Measurements from ENCODE around the gene CNOT10.
"Not testable (repeated sequence)": the region's sequence is repeated elsewhere in the genome, so short reads cannot be mapped to it uniquely, and the experiment has no call there.

CNOT10 gene

GRCh38 chr3:32664630-32665075 is 20.3 kb upstream of the CNOT10 start:
- H3K4me1 ChIP-seq (ENCODE audit: control insufficient read depth, insufficient read depth, low read length); H3K36me3 ChIP-seq (ENCODE audit: control insufficient read depth, insufficient read depth, low read length); H3K9ac ChIP-seq (ENCODE audit: low read length); H3K9me3 ChIP-seq (ENCODE audit: control insufficient read depth, low read length); H3K4me3 ChIP-seq (ENCODE audit: low read length); H3K27me3 ChIP-seq (ENCODE audit: control insufficient read depth, insufficient read depth, low read length): not testable (repeated sequence)

- H3K27me3 ChIP-seq (ENCODE audit: control insufficient read depth, insufficient read depth, low read length) = peaks cover 3% of the 10 kb centered on the region
- no peaks in the 10 kb centered on the region for H3K9me3 ChIP-seq (ENCODE audit: control insufficient read depth, low read length)
- H3K4me1 ChIP-seq (ENCODE audit: control insufficient read depth, insufficient read depth, low read length) = no peaks in the 10 kb centered on the region
- H3K9ac ChIP-seq (ENCODE audit: low read length) = no peak overlapping the region
- no peak overlapping the region for H3K4me3 ChIP-seq (ENCODE audit: low read length)
- H3K36me3 ChIP-seq (ENCODE audit: control insufficient read depth, insufficient read depth, low read length) = no peaks in the 10 kb centered on the region
These were observed 17.9 kb upstream of the CNOT10 start for GRCh38 chr3:32667072-32667582.

- H3K27me3 ChIP-seq (ENCODE audit: control insufficient read depth, insufficient read depth, low read length); H3K4me1 ChIP-seq (ENCODE audit: control insufficient read depth, insufficient read depth, low read length); H3K4me3 ChIP-seq (ENCODE audit: low read length): not testable (repeated sequence)
These were observed 15.8 kb upstream of the CNOT10 start for GRCh38 chr3:32669226-32669625.

GRCh38 chr3:32673730-32674129 is 11.3 kb upstream of the CNOT10 start:
- H3K36me3 ChIP-seq (ENCODE audit: control insufficient read depth, insufficient read depth, low read length); H3K27me3 ChIP-seq (ENCODE audit: control insufficient read depth, insufficient read depth, low read length); H3K9ac ChIP-seq (ENCODE audit: low read length); H3K9me3 ChIP-seq (ENCODE audit: control insufficient read depth, low read length); H3K4me3 ChIP-seq (ENCODE audit: low read length); H3K4me1 ChIP-seq (ENCODE audit: control insufficient read depth, insufficient read depth, low read length): not testable (repeated sequence)

More at GRCh38 chr3:32669226-32669625, 15.8 kb upstream of the CNOT10 start:
- not testable (repeated sequence) for H3K9ac ChIP-seq (ENCODE audit: low read length); H3K9me3 ChIP-seq (ENCODE audit: control insufficient read depth, low read length); H3K36me3 ChIP-seq (ENCODE audit: control insufficient read depth, insufficient read depth, low read length)

- H3K4me1 ChIP-seq (ENCODE audit: control insufficient read depth, insufficient read depth, low read length) = no peaks in the 10 kb centered on the region
These were observed 9.8 kb upstream of the CNOT10 start for GRCh38 chr3:32675164-32675563.

GRCh38 chr3:32675650-32676049 is 9.3 kb upstream of the CNOT10 start:
- Histone ChIP-seq H3K9me3 (ENCODE audit: control insufficient read depth, low read length) (no peaks in the 10 kb centered on the region), H3K4me3 (ENCODE audit: low read length) (no peak overlapping the region), H3K9ac (ENCODE audit: low read length) (no peak overlapping the region), H3K36me3 (ENCODE audit: control insufficient read depth, insufficient read depth, low read length) (no peaks in the 10 kb centered on the region), H3K4me1 (ENCODE audit: control insufficient read depth, insufficient read depth, low read length) (no peaks in the 10 kb centered on the region), H3K27me3 (ENCODE audit: control insufficient read depth, insufficient read depth, low read length) (no peaks in the 10 kb centered on the region)

More at GRCh38 chr3:32675164-32675563, 9.8 kb upstream of the CNOT10 start:
- Histone ChIP-seq H3K9me3 (ENCODE audit: control insufficient read depth, low read length) (no peaks in the 10 kb centered on the region), H3K4me3 (ENCODE audit: low read length) (no peak overlapping the region), H3K9ac (ENCODE audit: low read length) (no peak overlapping the region), H3K27me3 (ENCODE audit: control insufficient read depth, insufficient read depth, low read length) (no peaks in the 10 kb centered on the region), H3K36me3 (ENCODE audit: control insufficient read depth, insufficient read depth, low read length) (no peaks in the 10 kb centered on the region)

GRCh38 chr3:32681811-32682210 is 3.2 kb upstream of the CNOT10 start:
- Histone ChIP-seq H3K4me1 (ENCODE audit: control insufficient read depth, insufficient read depth, low read length) (peaks cover 18% of the 10 kb centered on the region), H3K9me3 (ENCODE audit: control insufficient read depth, low read length) (no peaks in the 10 kb centered on the region), H3K9ac (ENCODE audit: low read length) (no peak overlapping the region), H3K36me3 (ENCODE audit: control insufficient read depth, insufficient read depth, low read length) (no peaks in the 10 kb centered on the region), H3K4me3 (ENCODE audit: low read length) (no peak overlapping the region), H3K27me3 (ENCODE audit: control insufficient read depth, insufficient read depth, low read length) (no peaks in the 10 kb centered on the region)

- Histone ChIP-seq H3K4me1 (ENCODE audit: control insufficient read depth, insufficient read depth, low read length) (peaks cover 20% of the 10 kb centered on the region), H3K9me3 (ENCODE audit: control insufficient read depth, low read length) (no peaks in the 10 kb centered on the region), H3K27me3 (ENCODE audit: control insufficient read depth, insufficient read depth, low read length) (no peaks in the 10 kb centered on the region), H3K36me3 (ENCODE audit: control insufficient read depth, insufficient read depth, low read length) (no peaks in the 10 kb centered on the region), H3K9ac (ENCODE audit: low read length) (peak overlapping the region; percentile 55), H3K4me3 (ENCODE audit: low read length) (peak overlapping the region; percentile 75)
These were observed 774 bp upstream of the CNOT10 start for GRCh38 chr3:32684029-32684799.

- peak overlapping the region; percentile 75 for H3K4me3 ChIP-seq (ENCODE audit: low read length)
- no peaks in the 10 kb centered on the region for H3K36me3 ChIP-seq (ENCODE audit: control insufficient read depth, insufficient read depth, low read length)
- H3K4me1 ChIP-seq (ENCODE audit: control insufficient read depth, insufficient read depth, low read length) = peaks cover 20% of the 10 kb centered on the region
- H3K27me3 ChIP-seq (ENCODE audit: control insufficient read depth, insufficient read depth, low read length) = no peaks in the 10 kb centered on the region
- H3K9me3 ChIP-seq (ENCODE audit: control insufficient read depth, low read length) = no peaks in the 10 kb centered on the region
- peak overlapping the region; percentile 78 for H3K9ac ChIP-seq (ENCODE audit: low read length)
These were observed 676 bp downstream of the CNOT10 start for GRCh38 chr3:32685543-32686185.

- Histone ChIP-seq H3K4me1 (ENCODE audit: control insufficient read depth, insufficient read depth, low read length) (peaks cover 20% of the 10 kb centered on the region), H3K27me3 (ENCODE audit: control insufficient read depth, insufficient read depth, low read length) (no peaks in the 10 kb centered on the region), H3K36me3 (ENCODE audit: control insufficient read depth, insufficient read depth, low read length) (no peaks in the 10 kb centered on the region), H3K9ac (ENCODE audit: low read length) (peak overlapping the region; percentile 22), H3K4me3 (ENCODE audit: low read length) (peak overlapping the region; percentile 14), H3K9me3 (ENCODE audit: control insufficient read depth, low read length) (no peaks in the 10 kb centered on the region)
These were observed 1.7 kb downstream of the CNOT10 start for GRCh38 chr3:32686713-32687112.

GRCh38 chr3:32691847-32692246 is 6.9 kb downstream of the CNOT10 start:
- H3K36me3 ChIP-seq (ENCODE audit: control insufficient read depth, insufficient read depth, low read length) = no peaks in the 10 kb centered on the region
- H3K27me3 ChIP-seq (ENCODE audit: control insufficient read depth, insufficient read depth, low read length) = no peaks in the 10 kb centered on the region
- no peak overlapping the region for H3K4me3 ChIP-seq (ENCODE audit: low read length)
- no peaks in the 10 kb centered on the region for H3K9me3 ChIP-seq (ENCODE audit: control insufficient read depth, low read length)
- no peak overlapping the region for H3K9ac ChIP-seq (ENCODE audit: low read length)
- peaks cover 1% of the 10 kb centered on the region for H3K4me1 ChIP-seq (ENCODE audit: control insufficient read depth, insufficient read depth, low read length)

- Histone ChIP-seq H3K4me3 (ENCODE audit: low read length) (no peak overlapping the region), H3K27me3 (ENCODE audit: control insufficient read depth, insufficient read depth, low read length) (no peaks in the 10 kb centered on the region), H3K9ac (ENCODE audit: low read length) (no peak overlapping the region), H3K9me3 (ENCODE audit: control insufficient read depth, low read length) (no peaks in the 10 kb centered on the region), H3K4me1 (ENCODE audit: control insufficient read depth, insufficient read depth, low read length) (no peaks in the 10 kb centered on the region), H3K36me3 (ENCODE audit: control insufficient read depth, insufficient read depth, low read length) (no peaks in the 10 kb centered on the region)
These were observed 11.5 kb downstream of the CNOT10 start for GRCh38 chr3:32696523-32696922.
